T-cell (primary cell): ENCODE data around the gene ARHGAP22. TPM values are rescaled to one million over a fixed set of nuclear protein-coding genes. Genes with fewer than 3 reads are reported as not detected.
"Not testable (repeated sequence)": the region's sequence is repeated elsewhere in the genome, so short reads cannot be mapped to it uniquely, and the experiment has no call there.

ENCODE experiments used
- ATAC-seq, 4 experiments: fragments of 200-7000 bp in 3 of 4; fragments of 150-1000 bp in 1 of 4; cut with Tn5 transposase; replicated peaks in 1 of 4; 1 replicate in 3 of 4; 2 replicates in 1 of 4; pipeline ENCODE4 v1.10.0; 2021; ENCODE audit warnings: moderate library complexity in 3 of 4, mild to moderate bottlenecking in 2 of 4, moderate number of reproducible peaks in 1 of 4
- CTCF ChIA-PET, 2 donors: fragments of 300-600 bp; sonication (Branson Sonifier 250); formaldehyde crosslinking; loops; one replicate each; lab custom pipeline; 2022; ENCODE audit warnings: antibody characterized with exemption in 2 of 2; lab: Charles Lee
- POLR2A ChIA-PET, 2 donors: fragments of 300-600 bp; sonication (Branson Sonifier 250); formaldehyde crosslinking; loops; one replicate each; lab custom pipeline; 2022; ENCODE audit warnings: antibody characterized with exemption in 2 of 2; lab: Charles Lee
- DNase-seq, 35 experiments: peaks; one replicate each; pipeline versions ENCODE4 v3.0.0 to v3.0.0-alpha.2; 2013 to 2023
- H3K27ac ChIP-seq: one replicate; pipeline ENCODE4 v1.5.1; 2013; ENCODE audit warnings: low read length
- H3K27me3 ChIP-seq, 2 experiments: replicated peaks in 1 of 2; 1 replicate in 1 of 2; 2 replicates in 1 of 2; pipeline versions ENCODE4 v1.6.1 to v1.7.0; 2013; ENCODE audit warnings: low read length in 1 of 2, mixed read lengths in 1 of 2; ENCODE audit not compliant: control insufficient read depth in 2 of 2, insufficient read depth in 2 of 2; ENCODE audit errors: extremely low read depth in 1 of 2
- H3K36me3 ChIP-seq, 2 donors: 1 replicate in 1 of 2; 2 replicates in 1 of 2; pipeline versions ENCODE4 v1.6.1 to v1.7.0; 2013; ENCODE audit warnings: low read length in 1 of 2; ENCODE audit not compliant: control insufficient read depth in 2 of 2, insufficient read depth in 1 of 2; ENCODE audit errors: extremely low read depth in 1 of 2
- H3K4me1 ChIP-seq, 2 experiments: 1 replicate in 1 of 2; 2 replicates in 1 of 2; pipeline versions ENCODE4 v1.6.1 to v1.7.0; 2013; ENCODE audit warnings: low read length in 2 of 2, mixed read lengths in 1 of 2; ENCODE audit not compliant: insufficient read depth in 2 of 2, control insufficient read depth in 1 of 2; ENCODE audit errors: extremely low read depth in 1 of 2
- H3K4me3 ChIP-seq, 2 donors: 1 replicate in 1 of 2; 2 replicates in 1 of 2; pipeline versions ENCODE4 v1.5.1 to v1.7.0; 2013; ENCODE audit warnings: mild to moderate bottlenecking in 2 of 2, low read length in 1 of 2, moderate library complexity in 1 of 2; ENCODE audit not compliant: control insufficient read depth in 1 of 2; ENCODE audit errors: extremely low read depth in 1 of 2
- H3K9me3 ChIP-seq: 2 replicates; pipeline ENCODE4 v1.7.0; 2013
- H3K27ac Mint-ChIP-seq, 2 donors: one replicate each; pipeline ENCODE4 v1.8.0; 2020 to 2021; ENCODE audit warnings: mild to moderate bottlenecking in 2 of 2, mixed read lengths in 2 of 2
- H3K27me3 Mint-ChIP-seq, 2 donors: one replicate each; pipeline ENCODE4 v1.8.0; 2021 to 2022; ENCODE audit warnings: mixed read lengths in 2 of 2
- H3K36me3 Mint-ChIP-seq: one replicate; pipeline ENCODE4 v1.8.0; 2021; ENCODE audit warnings: mixed read lengths
- H3K4me1 Mint-ChIP-seq, 3 donors: one replicate each; pipeline ENCODE4 v1.8.0; 2020 to 2022; ENCODE audit warnings: mixed read lengths in 3 of 3, mild to moderate bottlenecking in 1 of 3
- H3K4me3 Mint-ChIP-seq, 3 donors: one replicate each; pipeline ENCODE4 v1.8.0; 2020 to 2022; ENCODE audit warnings: mild to moderate bottlenecking in 3 of 3, mixed read lengths in 3 of 3, moderate library complexity in 3 of 3
- H3K9me3 Mint-ChIP-seq, 3 donors: one replicate each; pipeline ENCODE4 v1.8.0; 2020 to 2022; ENCODE audit warnings: mixed read lengths in 3 of 3
- WGBS: methylation state at CpG from one replicate; pipeline ENCODE4 v1.1.5; 2013; ENCODE audit warnings: missing lambda C conversion rate; ENCODE audit not compliant: insufficient coverage; 5-methylcytosine and 5-hydroxymethylcytosine counted together
- total RNA-seq, 35 experiments: library from RNA in 6 of 35; stranded (reverse) in 6 of 35; fragments of 120-200 nt in 1 of 35; gene quantifications; one replicate each; pipeline versions ENCODE4 v1.2.1 to v1.2.4 and lab custom pipeline; 2013 to 2026

The ARHGAP22 gene
- total RNA-seq, 5 donors from 2014 or later (not counting 1 experiment from before 2014, with no cell fraction given), result 0.33 to 2.2 (median 0.60) TPM

- Mint-ChIP-seq H3K36me3 (no peaks in the 10 kb centered on the region), H3K27ac (no peak overlapping the region), H3K27me3 (peaks cover 12 to 19% of the 10 kb centered on the region in 2 donors), H3K4me1 (peaks cover 0 to 4% (median 0%) of the 10 kb centered on the region in 3 donors), H3K4me3 (no peak overlapping the region), H3K9me3 (no peaks in the 10 kb centered on the region)
- Histone ChIP-seq H3K36me3 (no peaks in the 10 kb centered on the region), H3K9me3 (no peaks in the 10 kb centered on the region), H3K27me3 (peaks cover 0 to 9% of the 10 kb centered on the region in 2 experiments), H3K27ac (no peak overlapping the region), H3K4me3 (no peak overlapping the region), H3K4me1 (no peaks in the 10 kb centered on the region)
- CTCF ChIA-PET, result no interaction called here
- DNase-seq (no peak), ATAC-seq (no peak)
- POLR2A ChIA-PET, result no interaction called here
- WGBS, result 82% methylated on average over 3 of the region's 7 CpGs
Observed at GRCh38 chr10:48649349-48649944, 44.6 kb upstream of the ARHGAP22 start.

GRCh38 chr10:48648172-48648942 is 43.5 kb upstream of the ARHGAP22 start:
- Mint-ChIP-seq H3K27ac (no peak overlapping the region), H3K9me3 (no peaks in the 10 kb centered on the region), H3K36me3 (no peaks in the 10 kb centered on the region), H3K27me3 (peaks cover 9 to 16% of the 10 kb centered on the region in 2 donors), H3K4me3 (no peak overlapping the region), H3K4me1 (peaks cover 0 to 2% (median 0%) of the 10 kb centered on the region in 3 donors)
- ChIA-PET CTCF (interaction anchor here in 1 of 2 donors (1.9 kb wide), 1 partner anchor 8 kb away, joined by 4 read pairs; no protein-coding TSS in a partner anchor), POLR2A (no interaction called here)
- no peak overlapping the region for H3K4me3 ChIP-seq
- H3K27ac ChIP-seq, result no peak overlapping the region
- ATAC-seq (no peak), DNase-seq (no peak)
- no peaks in the 10 kb centered on the region for H3K9me3 ChIP-seq
- no peaks in the 10 kb centered on the region for H3K36me3 ChIP-seq
- H3K27me3 ChIP-seq, result peaks cover 0 to 6% of the 10 kb centered on the region in 2 experiments
- 91% methylated on average over 10 of the region's 12 CpGs for WGBS
- no peaks in the 10 kb centered on the region for H3K4me1 ChIP-seq

- DNase-seq, H3K4me3 Mint-ChIP-seq, H3K36me3 ChIP-seq, H3K4me3 ChIP-seq, H3K9me3 Mint-ChIP-seq, H3K27ac Mint-ChIP-seq, H3K27me3 ChIP-seq, H3K4me1 Mint-ChIP-seq, H3K36me3 Mint-ChIP-seq, H3K27ac ChIP-seq, H3K4me1 ChIP-seq, H3K9me3 ChIP-seq, ATAC-seq, POLR2A ChIA-PET: not testable (repeated sequence)
- H3K27me3 Mint-ChIP-seq, result peaks cover 9 to 13% of the 10 kb centered on the region in 2 donors
- CTCF ChIA-PET, result interaction anchor here in 1 of 2 donors (1.9 kb wide), 1 partner anchor 10 kb away, joined by 4 read pairs; no protein-coding TSS in a partner anchor
- WGBS, result no CpG with 5 or more reads among the region's 7 CpGs
Observed at GRCh38 chr10:48647073-48647472, 42.2 kb upstream of the ARHGAP22 start.

- H3K27me3 Mint-ChIP-seq, result peaks cover 0 to 9% of the 10 kb centered on the region in 2 donors
- H3K27ac ChIP-seq, result no peak overlapping the region
- no peak for DNase-seq
- peaks cover 0 to 3% of the 10 kb centered on the region in 2 experiments for H3K27me3 ChIP-seq
- no peak overlapping the region for H3K4me3 Mint-ChIP-seq
- CTCF ChIA-PET, result no interaction called here
- H3K4me3 ChIP-seq, result no peak overlapping the region
- H3K4me1 Mint-ChIP-seq, result peaks cover 0 to 2% (median 0%) of the 10 kb centered on the region in 3 donors
- no peak overlapping the region for H3K27ac Mint-ChIP-seq
- WGBS, result no CpG with 5 or more reads among the region's 1 CpG
- no peak for ATAC-seq
- H3K36me3 ChIP-seq, result no peaks in the 10 kb centered on the region
- peaks cover 2% of the 10 kb centered on the region for H3K9me3 ChIP-seq
- no peaks in the 10 kb centered on the region for H3K36me3 Mint-ChIP-seq
- H3K9me3 Mint-ChIP-seq, result peaks cover 0 to 3% (median 0%) of the 10 kb centered on the region in 3 donors
- no peaks in the 10 kb centered on the region for H3K4me1 ChIP-seq
- POLR2A ChIA-PET, result no interaction called here
Observed at GRCh38 chr10:48645600-48645999, 40.7 kb upstream of the ARHGAP22 start.

- no CpG with 5 or more reads among the region's 4 CpGs for WGBS
- ATAC-seq, H3K9me3 ChIP-seq, H3K36me3 Mint-ChIP-seq, H3K27ac ChIP-seq, H3K36me3 ChIP-seq, POLR2A ChIA-PET, H3K4me3 ChIP-seq, H3K4me1 Mint-ChIP-seq, DNase-seq, H3K4me3 Mint-ChIP-seq, H3K27me3 ChIP-seq, CTCF ChIA-PET, H3K4me1 ChIP-seq, H3K27ac Mint-ChIP-seq: not testable (repeated sequence)
- Mint-ChIP-seq H3K27me3 (peaks cover 21 to 32% of the 10 kb centered on the region in 2 donors), H3K9me3 (peaks cover 7 to 15% (median 15%) of the 10 kb centered on the region in 3 donors)
Observed at GRCh38 chr10:48641099-48641690, 36.3 kb upstream of the ARHGAP22 start.

GRCh38 chr10:48640326-48640725 is 35.5 kb upstream of the ARHGAP22 start:
- CTCF ChIA-PET, result interaction anchor here in 1 of 2 donors (0.6 to 0.8 kb wide), 2 partner anchors 13 to 16 kb away, joined by 3 read pairs; no protein-coding TSS in a partner anchor
- H3K27me3 Mint-ChIP-seq, result peaks cover 23 to 37% of the 10 kb centered on the region in 2 donors

More at GRCh38 chr10:48640326-48640725, 35.5 kb upstream of the ARHGAP22 start:
- Histone ChIP-seq H3K4me1 (peaks cover 0 to 3% of the 10 kb centered on the region in 2 experiments), H3K4me3 (no peak overlapping the region), H3K36me3 (no peaks in the 10 kb centered on the region), H3K9me3 (peaks cover 2% of the 10 kb centered on the region), H3K27me3 (peaks cover 0 to 15% of the 10 kb centered on the region in 2 experiments), H3K27ac (no peak overlapping the region)
- ATAC-seq (no peak), DNase-seq (no peak)
- no CpG with 5 or more reads among the region's 1 CpG for WGBS
- no peaks in the 10 kb centered on the region for H3K36me3 Mint-ChIP-seq
- peaks cover 0 to 2% (median 0%) of the 10 kb centered on the region in 3 donors for H3K4me1 Mint-ChIP-seq
- peaks cover 7 to 15% (median 15%) of the 10 kb centered on the region in 3 donors for H3K9me3 Mint-ChIP-seq
- POLR2A ChIA-PET, result no interaction called here
- no peak overlapping the region for H3K27ac Mint-ChIP-seq
- no peak overlapping the region for H3K4me3 Mint-ChIP-seq
